ENCODE results near the gene CRISPLD2.

CRISPLD2 gene

GRCh38 chr16:84800158-84800978, 19.4 kb upstream of the CRISPLD2 start:
- no peak for DNase-seq (ENCODE audit: low read depth)

- no peak for DNase-seq (ENCODE audit: low read depth)
Measured at GRCh38 chr16:84803146-84803545, 16.6 kb upstream of the CRISPLD2 start.

- no peak for DNase-seq (ENCODE audit: low read depth)
Measured at GRCh38 chr16:84804326-84804725, 15.5 kb upstream of the CRISPLD2 start.

GRCh38 chr16:84806256-84806889, 13.4 kb upstream of the CRISPLD2 start:
- no peak for DNase-seq (ENCODE audit: low read depth)

- no peak for DNase-seq (ENCODE audit: low read depth)
Measured at GRCh38 chr16:84806890-84807258, 12.9 kb upstream of the CRISPLD2 start.

DNA sequence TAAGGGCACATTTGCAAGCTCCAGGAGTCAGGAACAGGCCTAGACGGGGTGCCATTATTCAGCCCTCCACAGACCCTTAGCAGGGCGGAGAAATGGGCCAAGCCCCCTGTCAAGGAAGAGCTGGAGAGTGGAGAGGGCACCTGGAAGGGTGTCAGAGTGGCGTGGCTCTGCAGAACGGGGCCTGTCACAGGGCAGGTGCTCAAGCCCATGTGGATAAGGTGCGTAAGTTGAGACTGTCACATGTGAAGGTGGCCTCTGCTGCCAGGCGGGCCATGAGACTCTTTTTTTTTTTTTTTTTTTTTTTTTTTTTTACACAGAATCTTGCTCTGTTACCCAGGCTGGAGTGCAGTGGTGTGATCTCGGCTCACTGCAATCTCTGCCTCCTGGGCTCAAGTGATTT, 12.0 kb upstream of the CRISPLD2 start:
- no peak for DNase-seq (ENCODE audit: low read depth)

DNA sequence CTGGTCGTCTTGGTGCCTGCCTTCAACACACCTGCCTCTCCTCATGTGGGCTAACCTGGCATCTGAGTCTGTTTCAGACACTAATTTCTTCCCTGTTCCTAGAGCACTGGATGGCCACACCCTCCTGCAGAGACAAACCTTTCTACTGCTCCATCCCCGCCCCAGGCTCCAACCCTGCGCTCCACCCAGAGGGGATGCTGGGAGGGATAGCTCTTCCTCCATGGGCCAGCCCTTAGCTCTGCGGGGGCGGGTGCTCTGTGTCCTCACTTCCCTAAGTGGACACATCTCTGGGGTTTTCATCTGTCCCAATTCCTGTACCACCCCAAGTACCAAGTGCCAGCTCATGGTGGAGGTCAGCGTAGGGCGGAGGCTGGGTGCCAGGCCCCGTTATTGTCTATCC, 11.0 kb upstream of the CRISPLD2 start:
- DNase-seq (ENCODE audit: low read depth): no peak

GRCh38 chr16:84810518-84811273, 9.1 kb upstream of the CRISPLD2 start:
- no peak for DNase-seq (ENCODE audit: low read depth)

GRCh38 chr16:84811529-84811928, 8.3 kb upstream of the CRISPLD2 start:
- DNase-seq (ENCODE audit: low read depth): no peak

- DNase-seq (ENCODE audit: low read depth): no peak
Measured at GRCh38 chr16:84813141-84813934, 6.4 kb upstream of the CRISPLD2 start.

- DNase-seq (ENCODE audit: low read depth): no peak
Measured at GRCh38 chr16:84815462-84815861, 4.3 kb upstream of the CRISPLD2 start.

DNA sequence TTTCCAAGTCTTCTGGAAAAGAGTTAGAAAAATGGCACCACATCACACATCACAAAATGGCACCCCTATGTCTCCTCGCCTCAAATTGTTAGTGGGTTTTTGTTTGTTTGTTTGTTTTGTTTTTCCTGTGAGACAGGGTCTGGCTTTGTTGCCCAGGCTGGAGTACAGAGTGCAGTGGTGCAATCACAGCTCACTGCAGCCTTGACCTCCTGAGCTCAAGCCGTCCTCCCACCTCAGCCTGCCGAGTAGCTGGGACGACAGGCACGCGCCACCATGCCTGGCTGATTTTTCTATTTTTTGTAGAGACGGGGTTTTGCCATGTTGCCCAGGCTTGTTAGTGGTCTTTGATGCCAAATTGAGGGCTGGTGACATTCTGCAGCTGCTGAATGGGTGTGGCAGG, 3.8 kb upstream of the CRISPLD2 start:
- no peak for DNase-seq (ENCODE audit: low read depth)

- DNase-seq (ENCODE audit: low read depth): no peak
Measured at GRCh38 chr16:84816485-84816884, 3.3 kb upstream of the CRISPLD2 start.

DNA sequence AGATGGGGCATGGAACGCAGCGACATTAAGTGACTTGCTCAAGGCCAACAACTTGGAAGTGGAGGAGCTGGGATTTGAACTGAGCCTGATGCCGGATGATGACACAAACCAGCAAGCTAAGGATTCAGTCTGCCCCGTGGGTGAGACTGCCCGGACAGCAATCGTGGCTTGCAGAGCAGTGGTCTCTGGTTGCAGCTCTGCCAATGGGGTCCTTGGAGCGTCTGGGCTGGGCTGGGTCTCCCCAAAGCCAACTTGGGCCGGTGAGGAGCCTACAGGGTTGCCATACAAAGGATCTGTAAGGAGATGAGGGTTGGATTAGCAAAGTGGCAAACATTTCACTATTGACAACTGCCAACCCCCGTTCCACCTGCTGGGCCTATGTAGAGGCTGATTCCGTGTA, 2.6 kb upstream of the CRISPLD2 start:
- no peak for DNase-seq (ENCODE audit: low read depth)

GRCh38 chr16:84817613-84818012, 2.2 kb upstream of the CRISPLD2 start:
- no peak for DNase-seq (ENCODE audit: low read depth)

- no peak for DNase-seq (ENCODE audit: low read depth)
Measured at GRCh38 chr16:84818133-84818532, 1.7 kb upstream of the CRISPLD2 start.

- DNase-seq (ENCODE audit: low read depth): no peak
Measured at GRCh38 chr16:84818989-84819643, 669 bp upstream of the CRISPLD2 start.

GRCh38 chr16:84820305-84820684, 510 bp downstream of the CRISPLD2 start:
- no peak for DNase-seq (ENCODE audit: low read depth)

DNA sequence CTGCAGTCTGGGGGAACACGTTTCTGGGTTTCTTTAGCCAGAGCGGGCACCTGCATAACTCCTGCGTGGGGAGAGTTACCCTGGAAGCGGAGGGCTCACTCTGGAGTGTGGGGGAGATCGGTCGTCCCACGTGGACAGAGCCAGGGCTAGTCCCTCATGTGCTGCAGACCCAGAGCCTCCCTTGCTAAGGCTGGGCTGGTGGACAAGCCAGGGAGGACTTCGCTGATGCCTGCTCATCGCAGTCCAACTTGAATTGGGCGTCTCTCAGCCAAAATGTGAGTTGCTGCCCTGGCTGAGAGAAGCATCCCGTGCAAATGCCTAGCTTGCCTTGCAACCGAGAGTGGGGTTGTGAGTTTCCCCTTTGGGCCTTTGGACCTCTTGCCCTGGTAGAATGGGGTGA, 986 bp downstream of the CRISPLD2 start:
- no peak for DNase-seq (ENCODE audit: low read depth)

DNA sequence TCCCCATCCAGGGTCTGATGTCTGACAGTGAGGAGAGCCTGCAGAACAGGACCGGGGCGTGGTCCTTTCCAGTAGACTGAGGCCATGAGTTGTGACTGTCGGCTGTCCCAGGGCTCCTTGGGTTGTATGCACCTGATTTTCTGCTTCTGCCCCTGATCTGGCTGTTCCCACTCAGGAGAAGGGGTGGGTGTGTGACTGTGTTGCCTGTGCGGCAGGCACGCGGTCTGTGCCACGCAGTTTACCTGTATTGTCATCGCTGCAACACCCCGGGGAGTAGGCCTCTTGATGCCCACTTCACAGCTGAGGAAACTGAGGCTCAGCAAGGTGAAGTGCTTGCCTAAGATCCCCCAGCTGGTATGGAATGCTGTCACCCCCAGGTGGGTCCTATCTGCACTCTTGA, 1.4 kb downstream of the CRISPLD2 start:
- no peak for DNase-seq (ENCODE audit: low read depth)
